DMS114 treated with DMSO at 0.1 percent for 48 hours (cell line): ENCODE measurements around the gene CFAP53.
"Not testable (repeated sequence)": the region's sequence is repeated elsewhere in the genome, so short reads cannot be mapped to it uniquely, and the experiment has no call there.

Experiments
- DNase-seq: peaks from one replicate; lab custom pipeline; 2025; ENCODE audit not compliant: unreplicated experiment; lab: John Stamatoyannopoulos, UW

The CFAP53 gene

DNA sequence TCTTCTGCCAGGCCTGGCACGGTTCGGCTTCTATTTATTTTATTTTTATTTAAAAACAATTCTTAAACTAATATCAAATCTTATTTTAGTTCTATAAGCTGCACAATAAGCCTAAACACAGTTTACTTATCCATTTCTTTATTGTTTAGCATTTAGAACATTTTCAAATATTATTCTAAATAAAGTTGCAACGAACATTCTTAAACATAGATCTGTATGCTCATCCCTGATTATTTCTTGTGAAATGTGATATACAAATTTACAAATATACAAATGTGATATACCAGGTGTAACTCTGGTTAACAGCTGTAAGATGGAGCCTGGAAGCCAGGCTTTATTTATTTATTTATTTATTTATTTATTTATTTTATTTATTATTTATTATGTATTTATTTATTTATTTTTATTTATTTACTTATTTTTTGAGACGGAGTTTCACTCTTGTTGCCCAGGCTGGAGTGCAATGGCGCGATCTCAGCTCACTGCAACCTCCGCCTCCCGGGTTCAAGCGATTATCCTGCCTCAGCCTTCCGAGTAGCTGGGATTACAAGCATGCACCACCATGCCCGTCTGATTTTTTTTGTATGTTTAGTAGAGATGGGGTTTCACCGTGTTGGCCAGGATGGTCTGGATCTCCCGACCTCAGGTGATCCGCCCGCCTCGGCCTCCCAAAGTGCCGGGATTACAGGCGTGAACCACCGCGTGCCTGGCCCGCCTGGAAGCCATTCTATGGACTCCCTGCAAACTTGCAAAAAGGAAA, 22.2 kb upstream of the CFAP53 start:
- DNase-seq = not testable (repeated sequence)

DNA sequence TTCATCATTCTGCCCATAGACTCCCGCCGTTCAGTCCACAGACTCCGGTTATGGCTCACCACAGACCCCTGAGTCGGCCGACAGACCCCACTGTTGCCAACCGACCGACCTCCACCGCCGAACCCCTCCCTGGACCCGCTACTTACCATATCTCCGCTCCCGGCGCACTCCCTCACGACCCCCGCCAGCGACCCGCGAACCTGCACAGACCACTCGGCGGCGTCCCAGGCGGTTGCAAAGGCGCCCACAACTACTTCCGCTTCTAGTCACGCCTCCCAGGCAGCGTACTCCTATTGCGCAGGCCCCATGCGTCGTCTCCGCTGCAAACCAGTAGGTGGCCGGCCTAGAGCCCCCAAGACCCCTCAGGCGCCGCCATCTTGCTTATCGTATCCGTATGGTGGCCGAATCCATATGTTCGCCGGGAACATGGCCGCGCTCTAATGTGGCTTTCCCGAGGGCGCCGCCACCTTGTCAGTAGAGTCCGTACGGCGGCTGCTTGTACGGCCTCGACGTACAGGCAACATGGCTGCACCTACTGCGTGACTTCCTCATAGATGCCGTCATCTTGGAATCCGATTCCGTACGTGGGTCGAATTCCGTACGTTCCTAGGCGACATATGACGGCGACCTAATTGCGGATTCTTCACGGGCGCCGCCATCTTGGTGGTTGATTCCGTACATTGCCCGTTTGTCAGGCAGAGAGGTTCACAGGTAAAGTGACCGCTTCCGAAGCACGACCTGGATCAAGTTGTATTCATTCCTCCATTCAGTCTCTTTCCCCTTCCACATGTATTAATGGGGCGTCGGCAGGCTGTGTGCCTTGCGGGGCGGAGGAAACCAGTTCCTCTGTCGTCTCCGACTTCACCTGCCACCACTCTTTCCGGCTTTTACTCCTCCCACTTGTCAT, 21.4 kb upstream of the CFAP53 start, which contains the start of gene CXXC1:
Gene CXXC1 (minus strand): TSS at position 252 of the 907 bp plus-strand sequence. CDS start 103 bp downstream, at position 149.
- DNase-seq = peak; percentile 94

DNA sequence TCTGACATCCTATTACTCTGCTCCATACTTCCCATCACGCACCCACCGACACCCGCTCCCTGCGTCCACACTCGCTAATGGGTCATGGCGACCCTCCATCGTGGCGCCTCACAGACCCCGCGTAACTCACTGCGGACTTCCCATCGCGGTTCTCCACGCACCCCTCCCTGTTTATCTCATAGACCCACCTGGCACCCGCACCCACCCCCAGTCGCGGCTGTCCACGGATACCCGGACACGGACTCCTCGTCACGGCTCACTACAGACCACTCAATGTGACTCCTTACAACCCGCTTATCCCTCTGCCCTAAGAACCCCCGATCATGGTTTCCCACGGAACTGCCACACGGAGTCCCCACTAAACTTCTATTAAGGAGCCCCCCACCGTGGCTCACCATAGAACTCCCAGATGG, 20.7 kb upstream of the CFAP53 start:
- DNase-seq = no peak

DNA sequence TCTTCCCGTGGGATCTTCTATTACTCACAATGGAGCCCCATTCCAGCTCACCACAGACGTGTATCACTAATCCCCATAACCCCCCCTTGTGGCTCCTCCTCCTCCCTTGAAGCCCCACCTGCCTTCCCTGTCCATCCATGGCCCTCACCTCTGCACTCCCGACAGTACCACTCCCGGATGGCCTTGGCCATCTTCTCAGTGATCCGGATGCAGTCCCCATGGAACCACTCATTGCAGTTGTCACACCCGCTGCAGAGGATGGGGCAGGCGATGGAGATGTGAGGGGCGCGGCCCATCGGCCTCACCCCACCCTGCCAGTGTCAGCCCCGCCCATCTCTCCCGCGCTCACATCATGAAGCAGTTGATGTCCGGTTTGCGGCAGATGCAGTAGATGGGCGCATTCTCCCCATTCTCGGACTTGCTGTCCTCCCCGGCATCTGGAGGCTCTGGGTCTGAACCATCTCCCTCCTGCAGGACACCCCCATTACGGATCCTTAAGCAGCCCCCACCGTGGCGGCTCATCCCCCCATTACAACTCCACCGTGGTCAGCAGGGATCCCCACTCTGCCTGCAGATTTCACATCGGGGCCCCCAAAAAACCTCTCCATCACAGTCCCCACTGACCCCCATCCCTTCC, 20.2 kb upstream of the CFAP53 start:
- DNase-seq = no peak

DNA sequence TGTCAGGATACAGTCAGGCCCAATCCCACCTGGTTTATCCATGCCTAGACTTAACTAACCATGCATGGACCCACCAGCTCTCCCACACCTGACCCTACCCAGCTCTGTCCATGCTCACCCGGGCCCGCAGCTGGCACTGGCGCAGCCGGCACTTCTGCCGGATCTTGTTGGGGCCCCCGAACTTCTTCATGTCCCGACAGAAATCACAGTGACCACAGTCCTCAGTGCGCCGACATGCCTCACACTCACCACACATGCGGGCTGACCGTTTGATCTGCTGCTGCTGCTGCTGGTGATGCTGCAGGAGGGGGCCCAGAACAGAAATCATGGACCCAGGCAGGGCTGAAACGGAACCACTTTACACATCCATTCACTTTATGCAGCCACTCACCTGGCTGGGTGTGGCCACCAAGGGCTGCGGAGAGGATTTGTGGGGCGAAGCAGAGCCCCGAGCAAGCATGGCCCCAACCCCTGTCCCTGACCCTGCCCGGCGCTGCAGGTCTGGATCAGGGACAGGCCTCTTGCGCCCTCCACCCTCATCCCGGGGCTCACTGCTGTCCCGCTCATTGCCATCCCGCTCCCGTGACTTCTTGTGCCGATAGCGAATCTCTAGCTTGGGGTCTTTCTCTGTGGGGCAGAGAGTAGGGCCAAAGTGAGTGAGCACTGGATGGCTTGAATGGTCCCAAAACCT, 19.5 kb upstream of the CFAP53 start:
- DNase-seq = no peak

DNA sequence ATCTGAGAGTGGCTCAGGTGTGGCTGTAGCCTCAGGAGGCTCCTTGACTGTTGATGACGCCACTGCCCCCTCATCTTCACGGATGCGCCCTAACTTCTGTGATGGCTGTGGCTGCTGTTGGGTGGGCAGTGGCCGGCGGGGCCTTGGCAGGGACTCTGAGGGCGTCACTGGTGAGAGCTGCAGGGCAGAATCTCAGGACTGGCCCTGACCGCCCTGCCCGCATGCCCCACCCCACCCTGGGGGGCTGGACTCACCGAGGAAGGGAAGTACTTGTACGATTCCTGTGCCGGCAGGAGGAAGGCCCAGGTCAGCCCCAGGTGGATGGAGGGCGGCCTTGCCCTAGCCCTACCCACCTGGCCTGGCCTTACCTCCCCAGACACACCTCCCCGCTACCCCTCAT, 18.8 kb upstream of the CFAP53 start:
- no peak for DNase-seq

DNA sequence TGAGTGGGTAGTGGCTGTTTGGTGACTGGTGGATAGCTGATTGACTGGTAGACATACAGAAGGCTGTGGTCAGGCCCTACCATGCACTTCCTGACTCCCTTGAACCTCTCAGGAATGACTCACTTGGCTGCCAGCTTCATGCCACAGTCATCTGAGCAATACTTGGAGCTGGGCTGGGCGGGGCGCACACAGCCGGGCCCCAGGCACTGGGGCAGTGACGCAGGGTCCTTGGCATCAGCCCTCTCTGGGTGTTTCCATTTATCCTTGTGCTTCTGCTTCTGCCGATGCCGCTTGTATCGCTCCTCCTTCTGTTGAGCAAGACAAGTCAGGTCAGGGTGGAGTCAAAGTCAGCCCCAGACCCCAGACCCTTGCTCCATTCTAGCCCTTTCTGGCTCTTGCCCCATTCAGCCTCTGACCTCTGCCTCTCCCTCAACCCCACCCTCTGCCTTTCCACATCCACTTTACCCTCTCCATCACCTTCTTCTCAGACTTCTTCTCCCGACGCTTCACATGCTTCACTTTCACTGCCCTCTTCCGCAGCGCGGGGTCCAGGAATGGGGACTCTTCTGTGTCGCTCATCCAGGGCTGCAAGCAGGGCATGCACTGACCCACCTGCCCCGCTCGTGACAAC, 18.1 kb upstream of the CFAP53 start:
- no peak for DNase-seq

DNA sequence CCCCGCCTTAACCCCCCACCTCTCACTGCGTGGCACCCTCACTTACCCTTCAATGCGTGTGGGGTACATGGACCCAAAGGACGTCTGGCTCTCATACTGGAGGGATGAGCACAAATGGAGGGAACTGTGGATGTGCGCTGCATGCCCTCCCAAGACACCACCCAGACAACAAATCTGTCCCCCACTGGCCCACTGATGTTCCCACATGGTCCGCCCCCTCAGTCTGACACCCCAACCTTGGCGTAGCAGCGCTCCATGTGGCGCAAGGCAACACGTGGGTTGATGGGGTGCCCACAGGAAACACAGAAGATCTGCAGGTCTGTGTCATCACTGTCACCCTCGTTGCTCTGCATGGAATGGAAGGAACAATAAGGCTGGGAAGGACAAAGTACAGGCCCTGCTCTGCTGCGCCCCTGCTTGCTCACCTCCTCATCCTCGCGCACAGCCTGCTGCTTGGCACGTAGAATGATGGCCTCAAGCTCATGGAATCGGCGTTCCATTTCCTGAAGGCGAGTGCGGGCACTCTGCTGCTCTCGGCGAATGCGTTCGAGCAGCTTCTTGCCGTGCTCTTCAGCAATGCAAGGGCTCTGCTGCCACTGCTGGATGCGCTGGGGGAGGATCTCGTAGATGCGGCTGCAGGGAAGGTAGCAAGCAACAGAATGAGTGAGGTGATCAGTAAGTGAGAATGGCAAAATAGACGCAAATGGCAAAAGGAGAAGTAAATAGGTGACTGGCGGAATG, 17.3 kb upstream of the CFAP53 start:
- DNase-seq = no peak

DNA sequence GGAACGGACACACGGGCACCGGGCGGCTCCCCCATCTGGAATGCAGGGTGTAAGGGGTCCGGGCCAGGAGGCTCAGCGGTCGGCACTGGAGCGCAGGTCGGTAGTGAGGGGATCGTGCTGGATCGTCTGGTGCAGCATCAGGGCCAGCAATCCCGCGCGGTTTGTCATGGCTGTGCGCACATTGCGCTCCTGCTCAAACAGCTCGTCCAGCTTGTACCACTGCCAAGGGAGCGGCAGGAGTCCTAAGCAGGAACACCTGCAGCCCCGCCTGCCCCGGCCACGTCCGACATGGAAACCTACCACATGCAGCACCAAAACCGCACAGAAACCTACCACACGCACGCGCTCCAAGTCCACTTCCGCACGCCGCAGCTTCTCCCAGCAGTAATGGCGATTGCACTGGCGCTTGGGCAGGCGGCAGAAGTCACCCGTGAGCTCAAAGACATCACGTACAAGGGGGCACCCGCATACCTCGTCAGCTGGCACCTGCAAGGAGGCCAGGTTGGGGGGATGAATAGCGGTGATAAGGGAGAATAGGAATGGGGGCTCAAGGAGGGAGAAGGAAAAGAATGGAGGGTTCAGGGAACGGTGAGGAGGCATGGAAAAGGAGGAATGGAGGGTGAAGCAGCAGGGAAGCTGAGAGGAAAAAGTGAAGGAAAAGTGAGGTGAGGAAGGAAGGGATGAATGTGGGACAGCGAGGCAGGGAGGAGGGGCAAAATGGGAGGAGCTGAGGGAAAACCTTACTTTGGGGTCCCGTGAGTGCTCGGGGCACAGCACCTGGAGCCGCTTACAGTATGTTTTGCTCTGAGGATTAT, 16.4 kb upstream of the CFAP53 start:
- DNase-seq = no peak

DNA sequence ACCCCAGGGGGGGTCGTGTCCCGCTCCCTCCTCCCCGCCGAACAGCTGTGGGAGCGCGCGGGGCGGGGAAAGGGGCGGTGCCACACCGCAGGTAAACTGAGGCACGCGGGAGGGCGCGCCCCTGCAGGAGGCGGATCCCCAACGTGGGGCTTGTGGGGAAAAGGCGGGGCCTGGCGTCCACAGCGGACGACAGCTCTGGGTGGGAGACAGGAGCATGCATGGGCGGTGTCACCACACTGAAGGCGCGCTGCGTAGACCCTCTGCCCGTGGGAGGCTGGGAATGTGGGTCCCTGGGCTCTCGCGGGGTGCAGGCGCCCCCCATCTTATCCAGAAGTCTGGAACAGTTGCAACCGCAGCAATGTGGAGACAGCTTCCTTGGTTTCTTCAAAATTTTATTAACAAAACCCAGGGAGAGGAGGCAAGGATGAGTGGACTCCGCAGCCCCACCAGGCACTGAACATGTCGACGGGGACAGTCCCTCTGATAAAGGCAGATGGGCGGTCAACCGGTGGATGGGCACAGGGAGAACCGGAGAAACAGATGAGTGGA, 15.8 kb upstream of the CFAP53 start:
- no peak for DNase-seq

DNA sequence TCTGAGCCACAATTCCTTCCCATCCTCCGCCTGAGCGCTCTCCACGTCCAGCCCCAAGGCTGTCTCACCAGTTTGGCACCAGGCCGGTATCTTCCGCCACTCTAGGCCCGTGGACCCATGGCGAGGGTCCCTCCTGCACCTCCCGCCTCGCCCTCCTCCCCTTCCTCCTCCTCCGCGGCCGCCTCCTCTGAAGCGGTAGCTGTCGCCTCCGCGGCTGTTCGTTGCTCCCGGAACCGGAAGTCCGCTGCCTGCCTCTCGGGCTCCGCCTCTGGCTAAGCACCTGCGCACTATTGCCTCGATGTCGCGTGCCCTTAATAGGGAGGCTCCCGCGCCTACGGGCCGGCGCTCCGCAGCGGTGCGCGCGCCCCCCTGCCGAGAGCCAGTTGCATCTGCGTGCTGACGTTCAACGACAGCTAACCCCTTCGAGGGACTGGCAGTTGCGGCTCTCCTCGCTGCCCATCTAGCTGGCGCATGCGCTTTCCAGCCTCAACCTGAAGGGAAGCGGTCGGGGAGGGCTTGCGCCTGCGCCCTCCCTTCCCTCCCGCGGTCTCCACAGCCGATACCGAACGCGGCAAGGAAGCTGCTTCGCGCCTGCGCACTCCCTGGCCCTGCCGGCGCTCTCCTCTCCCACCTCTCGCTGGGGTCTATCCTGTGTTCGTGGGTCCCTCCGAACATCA, 15.1 kb upstream of the CFAP53 start, which contains the start of gene MBD1:
Gene MBD1 (minus strand): TSS at position 229 of the 677 bp plus-strand sequence. CDS start 1,531 bp downstream, outside the sequence.
- peak; percentile 82 for DNase-seq

DNA sequence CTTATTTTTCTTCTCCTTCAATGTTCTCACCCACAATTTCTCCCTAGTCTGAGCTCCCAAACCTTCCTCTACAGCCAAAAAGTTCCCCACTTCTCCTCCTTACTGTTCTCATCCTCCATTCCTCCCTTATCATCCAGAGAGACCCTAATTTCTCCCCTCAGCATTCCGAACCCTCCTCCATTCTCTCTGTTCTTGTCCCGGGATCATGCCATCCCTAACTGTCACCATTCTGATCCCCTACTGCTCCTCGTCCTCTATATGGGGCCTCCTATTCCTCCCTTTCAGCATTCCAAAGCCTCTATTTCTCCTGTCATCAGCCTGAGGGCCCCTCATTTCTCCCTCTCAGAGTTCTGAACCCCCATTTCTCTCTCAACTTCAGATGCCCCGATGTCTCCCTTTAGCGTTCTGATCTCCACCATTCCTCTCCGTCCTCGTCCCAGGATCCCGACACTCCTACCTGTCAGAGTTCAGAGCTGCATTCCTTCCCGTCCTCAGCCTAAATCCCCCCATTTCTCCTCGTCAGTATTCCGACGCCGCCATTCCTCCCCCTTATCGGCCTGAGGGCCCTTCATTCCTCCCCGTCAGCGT, 14.5 kb upstream of the CFAP53 start:
- no peak for DNase-seq

DNA sequence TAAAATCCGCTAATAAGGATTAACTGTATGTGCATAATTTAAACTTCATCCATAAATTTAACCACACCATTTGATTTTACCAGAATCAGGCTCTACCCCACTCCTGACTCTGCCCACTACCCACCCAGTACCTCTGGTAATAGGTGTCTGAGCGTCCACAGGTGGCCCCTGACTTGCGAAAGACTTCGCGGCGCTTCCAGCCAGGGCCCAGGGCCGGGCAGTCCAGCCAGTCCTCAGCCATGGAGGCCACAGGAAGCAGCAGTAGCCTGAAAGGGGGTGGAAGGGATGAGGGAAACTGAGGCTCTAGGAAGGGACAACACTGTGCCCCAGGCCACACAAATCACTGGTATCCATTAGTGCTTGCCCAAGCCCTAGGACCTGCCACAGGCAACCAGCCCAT, 13.5 kb upstream of the CFAP53 start:
- no peak for DNase-seq

DNA sequence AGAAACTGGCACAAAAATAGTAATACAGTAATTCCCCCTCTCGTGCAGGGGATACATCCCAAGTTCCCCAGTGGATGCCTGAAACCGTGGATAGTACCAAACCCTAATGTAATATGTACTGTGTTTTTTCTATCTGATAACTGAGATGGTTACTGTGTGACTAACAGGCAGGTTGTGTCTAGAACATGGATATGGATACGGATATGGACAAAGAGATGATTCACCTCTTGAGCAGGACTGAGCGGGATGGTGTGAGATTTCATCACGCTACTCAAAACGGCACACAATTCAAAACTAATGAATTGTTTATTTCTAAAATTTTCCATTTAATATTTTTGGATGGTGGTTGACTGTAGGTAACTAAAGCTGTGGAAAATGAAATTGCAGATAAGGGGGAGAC, 11.6 kb upstream of the CFAP53 start:
- no peak for DNase-seq

DNA sequence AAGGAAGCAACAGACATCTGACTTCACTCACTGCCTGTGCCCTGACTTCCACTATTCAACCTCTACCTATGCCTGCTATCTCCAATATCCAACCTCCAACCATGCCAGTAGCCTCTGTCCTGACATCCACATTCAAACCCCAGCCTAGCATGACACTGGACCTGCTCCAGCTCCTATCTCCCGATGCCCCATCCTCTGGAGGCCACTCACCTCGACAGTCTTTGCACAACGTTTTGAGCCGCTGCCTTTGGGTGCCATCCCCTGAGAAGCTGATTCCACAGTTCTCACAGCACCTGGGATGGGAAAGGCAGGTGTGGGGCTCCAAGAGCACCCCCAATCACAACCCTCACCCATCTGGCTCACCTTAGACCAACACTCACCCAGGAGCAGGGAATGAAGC, 10.2 kb upstream of the CFAP53 start:
- DNase-seq = no peak

DNA sequence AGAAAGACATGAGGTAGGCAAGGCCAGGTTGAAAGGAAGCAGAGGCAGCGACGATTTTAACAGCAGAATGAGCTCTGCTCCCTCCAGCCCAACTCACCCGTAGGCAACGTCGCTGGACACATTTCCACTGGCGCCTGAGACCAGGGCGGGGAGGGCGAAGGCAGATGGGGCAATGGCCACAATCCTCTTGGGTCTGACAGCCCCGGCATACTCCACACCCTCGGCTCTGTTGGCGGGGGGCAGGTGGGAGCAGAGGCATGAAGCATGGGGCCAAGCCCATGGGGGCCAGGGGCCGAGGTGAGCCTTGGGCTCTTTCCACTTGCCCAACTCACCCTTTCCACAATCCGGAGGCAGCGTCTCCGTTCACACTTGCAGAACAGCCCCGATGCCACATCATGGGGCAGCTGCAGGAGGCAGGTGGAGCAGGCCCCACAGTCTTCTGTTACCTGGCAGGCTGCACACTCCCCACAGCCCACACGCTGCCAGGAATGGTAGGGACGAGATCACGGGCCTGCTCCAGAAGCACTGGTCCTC, 9.3 kb upstream of the CFAP53 start:
- no peak for DNase-seq

DNA sequence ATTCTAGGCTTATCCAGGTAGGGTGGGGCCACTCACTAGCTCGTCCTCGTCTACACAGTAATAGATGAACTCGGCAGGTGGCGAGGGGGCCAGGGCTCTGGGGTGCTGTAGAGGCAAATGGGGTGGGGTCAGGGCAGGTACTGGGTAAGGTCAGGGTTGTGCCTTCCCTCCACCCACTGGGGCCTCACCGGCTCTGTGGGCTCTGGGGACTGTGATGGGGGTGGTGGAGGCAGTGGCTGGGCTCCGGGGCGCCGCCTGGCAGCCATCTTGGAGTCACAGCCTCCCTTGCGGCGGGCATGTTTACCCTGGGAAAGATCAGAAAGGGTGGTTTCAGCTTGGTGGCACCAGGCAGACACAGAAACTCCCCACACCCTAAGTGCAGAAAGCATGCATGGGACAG, 8.6 kb upstream of the CFAP53 start:
- no peak for DNase-seq
